Activated CD8-positive, alpha-beta memory T cell treated with anti-CD3 and anti-CD28 coated beads, Interleukin-2, amount 10 ng/mL, durations not matched to agents 7 days and 5 days (primary cell): ENCODE data around the gene PDE4D. TPM values are rescaled to one million over a fixed set of nuclear protein-coding genes. Genes with fewer than 3 reads are reported as not detected.

Experiments used
- ATAC-seq: fragments of 150-1000 bp; cut with Tn5 transposase; one replicate; pipeline ENCODE4 v1.10.0; 2021; ENCODE audit warnings: moderate library complexity
- CTCF ChIA-PET: fragments of 350-600 bp; sonication (Branson Sonifier 250); formaldehyde crosslinking; loops from one replicate; lab custom pipeline; 2021; ENCODE audit warnings: antibody characterized with exemption; lab: Charles Lee
- DNase-seq: peaks from one replicate; pipeline ENCODE4 v3.0.0-alpha.2; 2020
- H3K27ac Mint-ChIP-seq: one replicate; pipeline ENCODE4 v1.8.0; 2021; ENCODE audit warnings: mild to moderate bottlenecking, mixed read lengths
- H3K27me3 Mint-ChIP-seq: one replicate; pipeline ENCODE4 v1.8.0; 2021; ENCODE audit warnings: mixed read lengths
- H3K36me3 Mint-ChIP-seq: one replicate; pipeline ENCODE4 v1.8.0; 2021; ENCODE audit warnings: mild to moderate bottlenecking, mixed read lengths
- H3K4me1 Mint-ChIP-seq: one replicate; pipeline ENCODE4 v1.8.0; 2021; ENCODE audit warnings: mixed read lengths
- H3K4me3 Mint-ChIP-seq: one replicate; pipeline ENCODE4 v1.8.0; 2021; ENCODE audit warnings: mild to moderate bottlenecking, moderate library complexity, mixed read lengths
- H3K9me3 Mint-ChIP-seq: one replicate; pipeline ENCODE4 v1.8.0; 2022; ENCODE audit warnings: low read depth, mixed read lengths
- total RNA-seq, 2 experiments: library from RNA; stranded (reverse); gene quantifications; one replicate each; pipeline ENCODE4 v1.2.3, GENCODE V29; 2021

The PDE4D gene
- total RNA-seq, 2 experiments from 2014 or later: 59.3 to 66.2 TPM

DNA sequence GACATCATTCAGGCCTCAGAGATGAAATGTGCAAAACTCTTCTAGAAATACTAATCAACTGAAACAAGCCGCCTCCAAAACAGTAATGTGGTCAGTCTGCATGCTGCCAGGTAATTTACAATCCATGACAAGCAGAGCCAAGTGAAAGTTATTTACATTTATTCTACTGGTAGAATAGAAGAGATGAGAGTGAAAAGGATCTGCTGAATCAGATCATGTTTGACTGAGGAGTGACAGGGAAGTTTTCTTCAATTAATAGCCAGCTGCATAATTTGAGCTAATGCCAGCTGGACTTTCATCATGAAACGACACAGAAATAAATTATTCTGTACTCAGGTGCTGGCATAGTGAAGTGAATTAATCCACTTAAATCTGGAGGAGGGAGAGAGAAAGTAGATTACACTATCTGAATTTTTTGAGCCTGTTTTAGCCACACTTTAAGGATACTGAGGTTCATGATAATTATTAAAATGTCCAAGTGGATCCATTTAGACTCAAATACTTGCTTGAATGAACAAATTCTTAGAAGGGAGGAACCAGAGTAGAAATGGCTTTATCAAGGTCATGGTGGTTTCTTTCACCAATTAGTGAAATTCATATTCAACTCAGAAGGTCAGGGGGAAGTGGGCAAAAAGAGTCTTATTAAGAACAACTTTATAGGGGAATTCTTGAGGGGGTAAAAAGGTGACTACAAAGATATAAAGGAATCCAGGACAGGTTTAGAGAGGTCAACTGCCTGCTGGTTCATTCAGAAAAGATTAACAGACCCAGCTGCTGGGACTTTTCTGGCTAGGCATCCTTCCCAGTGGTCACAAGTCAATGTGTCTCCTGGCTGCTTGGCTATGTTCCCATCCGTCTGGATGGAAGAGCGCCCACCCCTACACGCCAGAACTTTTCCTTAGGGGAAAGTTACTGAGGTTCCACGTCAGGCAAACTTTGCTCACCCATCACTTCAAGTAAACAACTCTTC is 350.4 kb downstream of the PDE4D start:
- H3K9me3 Mint-ChIP-seq: no peaks in the 10 kb centered on the region
- H3K27ac Mint-ChIP-seq: no peak overlapping the region
- H3K4me3 Mint-ChIP-seq: no peak overlapping the region
- ATAC-seq (no peak), DNase-seq (no peak)
- CTCF ChIA-PET: no interaction called here
- H3K36me3 Mint-ChIP-seq: no peaks in the 10 kb centered on the region
- peaks cover 3% of the 10 kb centered on the region for H3K27me3 Mint-ChIP-seq
- no peaks in the 10 kb centered on the region for H3K4me1 Mint-ChIP-seq

DNA sequence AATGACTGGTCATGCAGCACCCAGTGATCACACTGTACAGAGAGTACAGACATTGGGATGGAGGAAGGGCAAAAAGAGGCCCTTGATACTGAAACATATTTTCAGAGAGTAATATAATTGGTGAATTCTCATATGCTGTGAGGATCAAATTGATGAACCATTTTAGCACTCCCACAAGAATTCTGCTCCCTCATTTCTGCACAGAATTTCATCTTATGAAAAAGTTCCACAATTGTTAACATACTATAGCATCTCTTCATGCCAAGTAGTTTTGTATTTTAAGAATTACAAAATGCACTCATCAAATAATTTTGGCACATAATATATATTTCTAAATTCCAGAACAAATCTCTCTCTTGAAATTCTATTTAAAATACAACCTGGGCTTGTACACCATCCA is 351.2 kb downstream of the PDE4D start:
- no peak for DNase-seq
- Mint-ChIP-seq H3K4me1 (no peaks in the 10 kb centered on the region), H3K36me3 (no peaks in the 10 kb centered on the region), H3K4me3 (no peak overlapping the region), H3K9me3 (no peaks in the 10 kb centered on the region), H3K27me3 (peaks cover 3% of the 10 kb centered on the region), H3K27ac (no peak overlapping the region)
- ATAC-seq: no peak
- CTCF ChIA-PET: no interaction called here

DNA sequence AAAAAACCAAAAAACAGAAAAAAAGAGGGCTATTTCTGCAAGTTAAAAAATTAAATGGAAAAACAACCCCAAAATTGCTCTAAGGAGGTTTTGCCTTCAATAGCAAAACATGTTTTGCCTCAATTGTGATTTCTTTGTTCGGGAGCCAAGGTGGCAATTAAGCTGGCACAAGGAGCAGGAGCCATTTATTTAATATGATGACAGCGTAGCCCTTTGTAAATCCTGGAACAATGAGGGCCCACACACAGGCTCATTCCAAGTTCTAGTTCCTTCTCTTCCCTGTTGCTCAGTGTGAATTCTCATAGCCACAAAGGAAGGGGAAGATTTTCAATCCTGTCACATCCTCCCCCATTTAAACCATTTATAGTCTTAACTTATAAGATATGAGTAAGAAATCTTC is 353.2 kb downstream of the PDE4D start:
- ATAC-seq: no peak
- DNase-seq: no peak
- CTCF ChIA-PET: no interaction called here
- H3K4me3 Mint-ChIP-seq: no peak overlapping the region
- no peaks in the 10 kb centered on the region for H3K9me3 Mint-ChIP-seq
- no peaks in the 10 kb centered on the region for H3K27me3 Mint-ChIP-seq
- H3K4me1 Mint-ChIP-seq: no peaks in the 10 kb centered on the region
- no peaks in the 10 kb centered on the region for H3K36me3 Mint-ChIP-seq
- H3K27ac Mint-ChIP-seq: no peak overlapping the region

- CTCF ChIA-PET: no interaction called here
- Mint-ChIP-seq H3K4me1 (no peaks in the 10 kb centered on the region), H3K27ac (no peak overlapping the region), H3K4me3 (no peak overlapping the region), H3K9me3 (no peaks in the 10 kb centered on the region), H3K36me3 (no peaks in the 10 kb centered on the region), H3K27me3 (no peaks in the 10 kb centered on the region)
- DNase-seq (no peak), ATAC-seq (no peak)
These were observed 354.8 kb downstream of the PDE4D start for GRCh38 chr5:59538750-59539121.

DNA sequence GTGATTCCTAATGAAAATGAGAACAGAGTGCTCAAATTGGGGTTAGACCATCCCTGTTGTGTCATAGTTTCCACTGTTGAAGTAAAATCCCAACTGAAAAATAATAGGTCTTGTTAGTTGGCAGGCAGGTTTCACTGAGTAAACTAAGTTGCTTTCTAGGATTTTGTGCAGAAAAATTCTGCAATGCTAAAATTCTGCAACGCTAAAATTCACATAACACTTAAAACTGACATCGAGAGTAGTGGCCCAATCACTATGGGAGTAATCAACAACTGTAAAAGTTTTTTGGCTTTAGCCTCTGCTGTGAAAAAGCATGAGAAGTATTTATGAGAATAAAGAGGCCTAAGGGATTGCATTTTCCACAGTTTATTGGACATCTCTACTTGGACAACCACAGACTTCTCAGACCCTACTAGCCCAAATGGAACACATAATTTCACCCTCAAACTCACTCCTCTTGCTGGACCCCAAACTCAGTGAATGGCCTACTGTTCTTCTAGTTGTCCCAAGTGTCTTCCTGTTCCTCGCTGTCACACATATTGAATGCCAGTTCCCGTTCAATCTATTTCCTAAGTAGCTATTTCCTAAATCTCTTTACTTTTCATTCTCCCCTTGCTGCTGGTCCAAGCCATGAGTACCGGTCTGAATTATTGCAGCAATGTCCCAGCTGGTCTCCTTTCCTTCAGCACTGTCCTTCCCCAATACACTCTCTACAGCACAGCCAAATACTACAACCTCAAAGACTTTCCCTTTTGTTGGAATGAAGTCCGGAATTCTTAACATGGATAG is 355.4 kb downstream of the PDE4D start:
- no peak for DNase-seq
- Mint-ChIP-seq H3K27me3 (no peaks in the 10 kb centered on the region), H3K4me1 (no peaks in the 10 kb centered on the region), H3K9me3 (no peaks in the 10 kb centered on the region), H3K4me3 (no peak overlapping the region), H3K36me3 (no peaks in the 10 kb centered on the region), H3K27ac (no peak overlapping the region)
- CTCF ChIA-PET: no interaction called here
- ATAC-seq: no peak

- DNase-seq (no peak), ATAC-seq (no peak)
- Mint-ChIP-seq H3K27ac (no peak overlapping the region), H3K9me3 (no peaks in the 10 kb centered on the region), H3K36me3 (no peaks in the 10 kb centered on the region), H3K27me3 (no peaks in the 10 kb centered on the region), H3K4me3 (no peak overlapping the region), H3K4me1 (no peaks in the 10 kb centered on the region)
- CTCF ChIA-PET: no interaction called here
These were observed 356.7 kb downstream of the PDE4D start for GRCh38 chr5:59536875-59537274.

- Mint-ChIP-seq H3K9me3 (no peaks in the 10 kb centered on the region), H3K27ac (no peak overlapping the region), H3K4me3 (no peak overlapping the region), H3K27me3 (no peaks in the 10 kb centered on the region), H3K36me3 (no peaks in the 10 kb centered on the region), H3K4me1 (no peaks in the 10 kb centered on the region)
- no peak for ATAC-seq
- CTCF ChIA-PET: no interaction called here
- DNase-seq: no peak
These were observed 358.0 kb downstream of the PDE4D start for GRCh38 chr5:59535561-59535960.

DNA sequence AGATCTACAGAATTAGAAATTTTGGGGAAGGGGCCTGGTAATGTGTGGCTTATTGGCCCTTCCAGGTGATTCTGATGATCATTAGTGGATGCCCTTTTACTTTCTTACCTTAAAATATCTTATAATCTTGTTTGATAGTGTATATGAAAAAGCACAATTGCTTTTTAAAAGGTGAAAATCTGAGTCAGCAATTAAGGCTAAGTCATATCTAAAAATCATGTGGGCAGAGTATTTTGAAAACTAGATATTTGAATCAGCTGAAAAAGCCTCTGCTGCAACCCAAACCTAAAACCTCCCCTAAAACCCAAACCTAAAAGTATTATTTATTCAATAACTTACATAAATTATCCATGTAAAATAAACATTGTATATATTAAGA is 359.8 kb downstream of the PDE4D start:
- CTCF ChIA-PET: no interaction called here
- H3K27me3 Mint-ChIP-seq: no peaks in the 10 kb centered on the region
- no peaks in the 10 kb centered on the region for H3K4me1 Mint-ChIP-seq
- H3K4me3 Mint-ChIP-seq: no peak overlapping the region
- H3K36me3 Mint-ChIP-seq: no peaks in the 10 kb centered on the region
- DNase-seq: no peak
- H3K27ac Mint-ChIP-seq: no peak overlapping the region
- ATAC-seq: no peak
- H3K9me3 Mint-ChIP-seq: no peaks in the 10 kb centered on the region

- CTCF ChIA-PET: no interaction called here
- H3K36me3 Mint-ChIP-seq: no peaks in the 10 kb centered on the region
- H3K27me3 Mint-ChIP-seq: no peaks in the 10 kb centered on the region
- H3K9me3 Mint-ChIP-seq: no peaks in the 10 kb centered on the region
- no peaks in the 10 kb centered on the region for H3K4me1 Mint-ChIP-seq
- DNase-seq: no peak
- no peak overlapping the region for H3K4me3 Mint-ChIP-seq
- no peak for ATAC-seq
- no peak overlapping the region for H3K27ac Mint-ChIP-seq
These were observed 360.4 kb downstream of the PDE4D start for GRCh38 chr5:59532979-59533729.

DNA sequence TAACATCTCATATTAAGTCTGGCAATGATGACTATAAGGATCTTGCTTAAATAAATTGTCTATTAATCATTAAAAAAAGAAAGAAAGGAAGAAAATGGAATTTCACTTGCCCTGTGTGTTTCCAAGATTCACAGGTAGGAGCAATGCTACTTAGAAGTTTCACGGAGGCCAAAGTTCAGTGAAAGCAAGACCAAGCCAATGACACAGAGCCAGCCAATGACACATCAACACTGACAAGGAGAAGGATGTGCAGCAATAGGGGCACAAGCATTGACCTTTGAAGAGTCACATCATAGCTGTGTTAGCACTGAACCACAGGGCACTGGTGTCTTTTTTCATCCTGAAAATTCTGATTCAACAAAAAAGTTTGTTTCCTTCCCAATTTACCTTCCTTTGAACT is 364.3 kb downstream of the PDE4D start:
- H3K36me3 Mint-ChIP-seq: no peaks in the 10 kb centered on the region
- no peaks in the 10 kb centered on the region for H3K27me3 Mint-ChIP-seq
- no peaks in the 10 kb centered on the region for H3K9me3 Mint-ChIP-seq
- no peak overlapping the region for H3K27ac Mint-ChIP-seq
- CTCF ChIA-PET: no interaction called here
- no peaks in the 10 kb centered on the region for H3K4me1 Mint-ChIP-seq
- H3K4me3 Mint-ChIP-seq: no peak overlapping the region
- no peak for DNase-seq
- no peak for ATAC-seq

DNA sequence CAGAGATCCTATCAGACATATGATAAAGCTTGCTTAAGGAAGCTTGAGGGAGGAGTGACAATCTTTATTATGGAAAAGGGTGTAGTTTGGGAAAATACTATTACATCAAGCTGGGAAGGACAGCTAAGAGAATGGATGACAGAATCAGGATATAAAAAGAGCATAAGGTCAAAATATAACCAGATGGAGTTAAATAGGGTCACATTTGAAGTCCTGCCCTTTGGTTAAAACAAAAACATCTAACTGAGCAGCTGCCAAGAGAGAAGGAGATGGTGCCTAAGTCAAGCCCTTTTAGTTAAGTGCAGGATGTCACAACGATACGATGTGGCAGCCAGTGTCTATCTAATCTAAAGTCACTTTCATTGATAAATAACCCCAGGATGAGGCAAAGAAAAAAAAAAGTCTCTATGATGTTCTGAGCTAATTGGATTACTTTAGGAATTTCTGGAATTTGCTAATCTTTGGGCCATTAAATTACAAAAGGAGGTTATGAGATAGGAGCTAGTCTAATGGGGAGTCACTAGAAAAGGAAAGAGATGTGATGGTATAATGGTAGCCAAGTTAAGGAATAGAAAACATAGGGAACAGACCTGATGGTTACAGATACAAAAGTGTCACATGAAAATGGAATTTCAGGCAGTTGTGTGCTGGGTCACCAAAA is 365.2 kb downstream of the PDE4D start:
- DNase-seq (no peak), ATAC-seq (no peak)
- H3K9me3 Mint-ChIP-seq: peaks cover 3% of the 10 kb centered on the region
- H3K36me3 Mint-ChIP-seq: no peaks in the 10 kb centered on the region
- no peak overlapping the region for H3K4me3 Mint-ChIP-seq
- CTCF ChIA-PET: no interaction called here
- H3K27ac Mint-ChIP-seq: no peak overlapping the region
- no peaks in the 10 kb centered on the region for H3K4me1 Mint-ChIP-seq
- H3K27me3 Mint-ChIP-seq: no peaks in the 10 kb centered on the region

GRCh38 chr5:59525957-59526356 is 367.6 kb downstream of the PDE4D start:
- H3K4me3 Mint-ChIP-seq: no peak overlapping the region
- DNase-seq (no peak), ATAC-seq (no peak)
- H3K36me3 Mint-ChIP-seq: no peaks in the 10 kb centered on the region
- H3K4me1 Mint-ChIP-seq: no peaks in the 10 kb centered on the region
- CTCF ChIA-PET: no interaction called here
- no peak overlapping the region for H3K27ac Mint-ChIP-seq
- H3K27me3 Mint-ChIP-seq: no peaks in the 10 kb centered on the region
- peaks cover 3% of the 10 kb centered on the region for H3K9me3 Mint-ChIP-seq

DNA sequence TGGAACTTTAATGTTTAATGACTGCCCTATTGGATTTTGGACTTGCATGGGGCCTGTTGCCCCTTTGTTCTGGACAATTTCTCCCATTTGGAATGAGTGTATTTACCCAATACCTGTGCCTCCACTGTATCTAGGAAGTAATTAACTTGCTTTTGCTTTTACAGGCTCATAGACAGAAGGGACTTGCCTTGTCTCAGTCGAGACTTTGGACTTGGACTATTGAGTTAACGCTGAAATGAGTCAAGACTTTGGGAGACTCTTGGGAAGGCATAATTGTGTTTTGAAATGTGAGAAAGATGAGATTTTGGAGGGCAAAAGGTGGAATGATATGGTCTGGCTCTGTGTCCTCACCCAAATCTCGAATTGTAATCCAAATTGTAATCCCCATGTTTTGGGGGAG is 368.2 kb downstream of the PDE4D start:
- no peaks in the 10 kb centered on the region for H3K4me1 Mint-ChIP-seq

More for the DNA sequence above, 368.2 kb downstream of the PDE4D start:
- DNase-seq: no peak
- H3K27ac Mint-ChIP-seq: no peak overlapping the region
- no peak for ATAC-seq
- no peak overlapping the region for H3K4me3 Mint-ChIP-seq
- H3K27me3 Mint-ChIP-seq: no peaks in the 10 kb centered on the region
- peaks cover 3% of the 10 kb centered on the region for H3K9me3 Mint-ChIP-seq
- no peaks in the 10 kb centered on the region for H3K36me3 Mint-ChIP-seq
- CTCF ChIA-PET: no interaction called here
